SU-DHL-6 (cell line): ENCODE measurements around the gene PDIA2.
"Not testable (repeated sequence)": the region's sequence is repeated elsewhere in the genome, so short reads cannot be mapped to it uniquely, and the experiment has no call there.

Source experiments
- H2AFZ ChIP-seq: fragments of 200-600 bp; sonication (generic); 2 replicates; pipeline ENCODE4 v1.6.1; 2014; ENCODE audit warnings: low read depth, mild to moderate bottlenecking, moderate library complexity, mixed read lengths, antibody characterized with exemption, low read length; ENCODE audit not compliant: severe bottlenecking
- H3F3A ChIP-seq: fragments of 200-600 bp; shearing (Covaris generic); 2 replicates; pipeline ENCODE4 v1.6.0; 2016; ENCODE audit warnings: antibody characterized with exemption, mild to moderate bottlenecking; ENCODE audit not compliant: insufficient read depth
- H3K27ac ChIP-seq: fragments of 200-600 bp; sonication (generic); 2 replicates; pipeline ENCODE4 v1.5.1; 2016; ENCODE audit warnings: low read depth, mild to moderate bottlenecking, low read length, moderate library complexity, mixed read lengths
- H3K27me3 ChIP-seq: fragments of 200-600 bp; sonication (generic), shearing (Covaris generic); 2 replicates; pipeline ENCODE4 v1.6.0; 2014; ENCODE audit warnings: mild to moderate bottlenecking, low read length
- H3K36me3 ChIP-seq: fragments of 200-600 bp; sonication (generic); 2 replicates; pipeline ENCODE4 v1.6.1; 2014; ENCODE audit warnings: mild to moderate bottlenecking, low read length, mixed read lengths
- H3K4me2 ChIP-seq: fragments of 300-600, 200-600 bp; shearing (Covaris generic), sonication (generic); 2 replicates; pipeline ENCODE4 v1.6.0; 2014; ENCODE audit warnings: low read length, low read depth, mild to moderate bottlenecking; ENCODE audit not compliant: poor library complexity, severe bottlenecking
- H3K4me3 ChIP-seq: fragments of 200-600 bp; sonication (generic); 2 replicates; pipeline ENCODE4 v1.5.1; 2014; ENCODE audit warnings: antibody characterized with exemption, low read length, mild to moderate bottlenecking, mixed read lengths; ENCODE audit not compliant: insufficient read depth, poor library complexity, severe bottlenecking
- H3K79me2 ChIP-seq: fragments of 200-600 bp; sonication (generic); 2 replicates; pipeline ENCODE4 v1.6.1; 2014; ENCODE audit warnings: mild to moderate bottlenecking, low read length, moderate library complexity; ENCODE audit not compliant: insufficient read depth
- H3K9ac ChIP-seq: fragments of 200-600 bp; sonication (generic); 2 replicates; pipeline ENCODE4 v1.7.0; 2014; ENCODE audit warnings: mild to moderate bottlenecking, low read length
- H3K9me2 ChIP-seq: fragments of 200-600 bp; sonication (generic); replicated peaks from 2 replicates; pipeline ENCODE4 v1.6.1; 2014; ENCODE audit warnings: low read length; ENCODE audit not compliant: insufficient read depth
- H3K9me3 ChIP-seq: fragments of 200-600 bp; sonication (generic); 2 replicates; pipeline ENCODE4 v1.6.1; 2014; ENCODE audit warnings: low read length, mixed read lengths; ENCODE audit not compliant: insufficient read depth
- H4K20me1 ChIP-seq: fragments of 200-600 bp; sonication (generic); 2 replicates; pipeline ENCODE4 v1.6.1; 2014; ENCODE audit warnings: low read depth, mild to moderate bottlenecking, antibody characterized with exemption, low read length, moderate library complexity, mixed read lengths
- EZH2phosphoT487 ChIP-seq: fragments of 200-600 bp; sonication (generic), shearing (Covaris generic); conservative IDR thresholded peaks from 2 replicates; pipeline ENCODE4 v1.6.1; 2018; ENCODE audit warnings: mild to moderate bottlenecking, antibody characterized with exemption, low read length, moderate library complexity, mixed read lengths
- TF ChIP-seq, protein P1 (sequence below): fragments of 200-600 bp; sonication (generic); IDR thresholded peaks from one replicate; pipeline ENCODE4 v1.5.1; 2017; ENCODE audit warnings: antibody characterized with exemption, mild to moderate bottlenecking, low read length, moderate library complexity; ENCODE audit not compliant: insufficient read depth, poor library complexity, severe bottlenecking

PDIA2 gene

DNA sequence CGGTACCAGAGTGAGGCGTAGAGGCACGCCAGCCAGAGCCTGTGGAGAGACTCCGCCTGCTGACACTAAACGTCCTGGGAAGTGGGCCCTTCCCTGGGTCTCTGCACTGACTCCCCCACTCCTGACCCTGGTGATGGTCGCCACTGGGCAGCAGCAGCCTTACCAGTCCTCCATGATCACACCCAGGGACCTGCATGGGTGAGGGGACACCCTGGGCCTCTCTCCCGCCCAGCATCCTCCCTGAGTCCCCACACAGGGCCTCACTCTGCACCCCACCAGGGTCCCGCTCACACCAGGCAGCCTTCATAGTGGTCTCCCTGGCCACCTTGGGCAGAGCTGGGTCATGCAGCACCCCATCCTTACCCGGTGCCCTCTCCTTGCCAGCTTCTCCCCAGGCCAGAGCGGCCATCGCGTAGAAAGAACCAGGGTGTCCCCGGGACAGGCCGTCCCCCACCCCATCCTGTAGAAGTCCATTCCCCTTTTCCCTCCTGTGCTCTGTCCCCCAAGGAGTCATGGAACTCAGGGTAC lies 17.9 kb upstream of the PDIA2 start:
- TF ChIP-seq EZH2phosphoT487: no peak
- TF ChIP-seq, protein P1, sequence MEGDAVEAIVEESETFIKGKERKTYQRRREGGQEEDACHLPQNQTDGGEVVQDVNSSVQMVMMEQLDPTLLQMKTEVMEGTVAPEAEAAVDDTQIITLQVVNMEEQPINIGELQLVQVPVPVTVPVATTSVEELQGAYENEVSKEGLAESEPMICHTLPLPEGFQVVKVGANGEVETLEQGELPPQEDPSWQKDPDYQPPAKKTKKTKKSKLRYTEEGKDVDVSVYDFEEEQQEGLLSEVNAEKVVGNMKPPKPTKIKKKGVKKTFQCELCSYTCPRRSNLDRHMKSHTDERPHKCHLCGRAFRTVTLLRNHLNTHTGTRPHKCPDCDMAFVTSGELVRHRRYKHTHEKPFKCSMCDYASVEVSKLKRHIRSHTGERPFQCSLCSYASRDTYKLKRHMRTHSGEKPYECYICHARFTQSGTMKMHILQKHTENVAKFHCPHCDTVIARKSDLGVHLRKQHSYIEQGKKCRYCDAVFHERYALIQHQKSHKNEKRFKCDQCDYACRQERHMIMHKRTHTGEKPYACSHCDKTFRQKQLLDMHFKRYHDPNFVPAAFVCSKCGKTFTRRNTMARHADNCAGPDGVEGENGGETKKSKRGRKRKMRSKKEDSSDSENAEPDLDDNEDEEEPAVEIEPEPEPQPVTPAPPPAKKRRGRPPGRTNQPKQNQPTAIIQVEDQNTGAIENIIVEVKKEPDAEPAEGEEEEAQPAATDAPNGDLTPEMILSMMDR: no peak
- no peak overlapping the region for H3K9ac ChIP-seq
- H3K27me3 ChIP-seq: no peaks in the 10 kb centered on the region
- H3K9me2 ChIP-seq: no peaks in the 10 kb centered on the region
- H3K36me3 ChIP-seq: no peaks in the 10 kb centered on the region
- H3F3A ChIP-seq: no peaks in the 10 kb centered on the region
- no peaks in the 10 kb centered on the region for H3K79me2 ChIP-seq
- no peak overlapping the region for H3K4me3 ChIP-seq
- H4K20me1 ChIP-seq: no peaks in the 10 kb centered on the region
- H3K9me3 ChIP-seq: no peaks in the 10 kb centered on the region
- no peak overlapping the region for H2AFZ ChIP-seq
- no peak overlapping the region for H3K4me2 ChIP-seq
- no peak overlapping the region for H3K27ac ChIP-seq

DNA sequence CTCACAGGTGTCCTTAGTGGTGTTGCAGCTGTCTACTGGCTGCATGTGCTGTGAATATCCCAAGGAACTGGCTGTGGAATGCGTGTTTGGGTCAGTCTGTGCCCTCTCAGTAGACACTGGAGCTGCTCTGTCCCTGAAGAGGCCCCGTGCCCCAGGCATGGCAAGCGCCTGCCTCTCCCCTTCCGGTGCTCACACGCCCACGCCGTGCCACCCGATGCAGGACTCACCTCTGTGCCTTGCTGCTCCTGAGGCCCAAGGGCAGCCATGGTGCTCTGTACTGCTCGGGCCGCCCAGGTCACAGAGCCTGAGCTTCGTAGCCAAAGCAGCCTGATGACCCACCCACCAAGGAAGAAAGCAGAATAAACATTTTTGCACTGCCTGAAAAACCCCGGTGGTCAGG lies 17.3 kb upstream of the PDIA2 start:
- no peak overlapping the region for H3K4me3 ChIP-seq
- H3K27ac ChIP-seq: no peak overlapping the region
- H3K79me2 ChIP-seq: no peaks in the 10 kb centered on the region
- no peak overlapping the region for H2AFZ ChIP-seq
- TF ChIP-seq EZH2phosphoT487: no peak
- TF ChIP-seq, protein P1: no peak
- no peaks in the 10 kb centered on the region for H3K9me3 ChIP-seq
- no peaks in the 10 kb centered on the region for H4K20me1 ChIP-seq
- H3F3A ChIP-seq: no peaks in the 10 kb centered on the region
- H3K9ac ChIP-seq: no peak overlapping the region
- no peak overlapping the region for H3K4me2 ChIP-seq
- H3K9me2 ChIP-seq: no peaks in the 10 kb centered on the region
- H3K36me3 ChIP-seq: no peaks in the 10 kb centered on the region
- no peaks in the 10 kb centered on the region for H3K27me3 ChIP-seq

DNA sequence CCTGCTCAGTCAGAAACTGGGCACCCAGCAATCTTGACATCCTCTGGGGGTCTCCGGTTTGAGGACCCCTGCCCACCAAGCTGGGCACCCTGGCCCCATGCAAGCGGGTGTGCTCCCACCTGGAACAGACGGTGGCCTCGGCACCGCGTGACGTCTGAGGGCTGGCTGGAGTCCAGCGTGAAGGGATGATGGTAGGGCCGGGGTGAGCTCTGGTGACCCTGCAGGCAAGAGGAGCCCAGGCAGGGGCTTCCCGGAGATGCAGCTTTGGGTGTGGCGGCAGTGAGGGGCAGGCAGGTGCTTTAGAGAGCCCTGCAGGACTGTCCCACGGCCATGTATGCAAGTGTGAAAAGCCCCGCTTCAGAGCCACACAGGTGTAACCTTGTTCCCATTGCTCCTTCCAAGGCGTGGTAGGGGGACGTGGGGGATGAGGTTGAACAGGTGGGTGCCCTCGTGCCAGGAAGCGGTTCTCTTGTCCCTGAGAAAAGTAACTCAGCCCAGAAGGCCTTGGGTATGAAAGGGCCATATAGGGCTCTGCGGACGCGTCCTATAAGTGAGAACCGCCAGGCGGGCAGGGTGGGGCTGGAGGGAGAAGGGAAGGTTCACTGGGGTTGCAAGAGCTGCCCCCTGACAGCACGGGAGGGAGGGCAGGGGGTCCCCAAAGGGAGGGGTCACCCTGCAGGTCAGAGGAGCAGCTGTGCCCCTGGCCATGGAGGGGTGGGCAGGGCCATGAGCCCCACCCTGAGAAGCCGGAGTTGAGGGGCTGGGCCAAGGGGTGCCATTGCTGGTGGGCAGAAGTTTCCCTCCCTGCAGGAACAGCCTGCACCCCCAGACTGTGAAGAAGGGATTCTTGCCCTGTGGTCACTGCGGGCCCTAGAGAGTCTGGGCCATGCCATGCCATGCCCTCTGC lies 16.5 kb upstream of the PDIA2 start:
- Histone ChIP-seq H3K27ac (no peak overlapping the region), H3K27me3 (no peaks in the 10 kb centered on the region), H3K9ac (no peak overlapping the region), H3K79me2 (no peaks in the 10 kb centered on the region), H3K36me3 (no peaks in the 10 kb centered on the region), H3F3A (no peaks in the 10 kb centered on the region), H4K20me1 (no peaks in the 10 kb centered on the region), H3K4me3 (no peak overlapping the region), H3K9me2 (no peaks in the 10 kb centered on the region), H3K4me2 (no peak overlapping the region), H3K9me3 (no peaks in the 10 kb centered on the region), H2AFZ (no peak overlapping the region)
- no peak for TF ChIP-seq EZH2phosphoT487
- TF ChIP-seq, protein P1: no peak

DNA sequence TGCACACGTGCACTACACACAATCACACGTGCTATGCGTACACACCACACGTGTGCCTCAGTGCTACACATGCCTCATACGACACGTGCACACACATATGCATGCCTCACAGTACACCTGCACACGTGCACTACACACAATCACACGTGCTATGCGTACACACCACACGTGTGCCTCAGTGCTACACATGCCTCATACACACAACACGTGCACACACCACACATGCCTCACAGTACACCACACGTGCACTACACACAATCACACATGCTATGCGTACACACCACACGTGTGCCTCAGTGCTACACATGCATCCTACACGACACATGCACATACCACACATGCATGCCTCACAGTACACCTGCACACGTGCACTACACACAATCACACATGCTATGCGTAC lies 15.4 kb upstream of the PDIA2 start:
- not testable (repeated sequence) for H3K27me3 ChIP-seq, H4K20me1 ChIP-seq, H2AFZ ChIP-seq, H3K36me3 ChIP-seq, H3K9ac ChIP-seq, H3K79me2 ChIP-seq, H3K27ac ChIP-seq, H3K9me2 ChIP-seq, H3K4me3 ChIP-seq, H3K4me2 ChIP-seq, H3K9me3 ChIP-seq, H3F3A ChIP-seq
